ENCODE results near the gene TMEM178B. TPM values are rescaled to one million over a fixed set of nuclear protein-coding genes. Genes with fewer than 3 reads are reported as not detected.

TMEM178B gene
- total and polyA plus RNA-seq, 2 of the 13 experiments (the other 11 are each of a cell fraction or from before 2014, with no cell fraction given) = 0.01 to 0.02 TPM

DNA sequence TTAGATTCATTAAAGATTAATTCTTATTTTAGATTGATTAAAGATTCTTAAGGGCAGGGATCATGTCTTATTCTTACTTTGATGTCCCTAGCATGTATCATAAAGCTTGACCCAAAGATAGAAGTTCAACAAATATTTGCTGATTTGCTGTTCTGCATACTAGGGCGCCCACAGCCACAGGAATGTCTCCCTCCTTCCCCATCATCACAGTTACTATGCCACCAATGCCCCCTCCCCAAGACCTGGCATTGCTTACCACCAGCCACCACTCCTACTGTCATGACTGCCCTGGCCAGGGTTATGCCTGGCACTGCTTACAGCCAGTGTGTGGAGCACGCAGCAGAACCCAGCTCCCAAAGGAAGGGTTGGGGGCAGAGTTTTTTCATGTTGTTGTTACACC is 390.7 kb downstream of the TMEM178B start (continued):
- no peak for TF ChIP-seq ZNF749 (CRISPR knock-in tag; IDR thresholded peaks at IDR 0.05; ENCODE audit: borderline replicate concordance)
- TF ChIP-seq, protein P1, sequence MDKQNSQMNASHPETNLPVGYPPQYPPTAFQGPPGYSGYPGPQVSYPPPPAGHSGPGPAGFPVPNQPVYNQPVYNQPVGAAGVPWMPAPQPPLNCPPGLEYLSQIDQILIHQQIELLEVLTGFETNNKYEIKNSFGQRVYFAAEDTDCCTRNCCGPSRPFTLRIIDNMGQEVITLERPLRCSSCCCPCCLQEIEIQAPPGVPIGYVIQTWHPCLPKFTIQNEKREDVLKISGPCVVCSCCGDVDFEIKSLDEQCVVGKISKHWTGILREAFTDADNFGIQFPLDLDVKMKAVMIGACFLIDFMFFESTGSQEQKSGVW (CRISPR knock-in tag; IDR thresholded peaks at IDR 0.05; ENCODE audit: borderline replicate concordance) = no peak

DNA sequence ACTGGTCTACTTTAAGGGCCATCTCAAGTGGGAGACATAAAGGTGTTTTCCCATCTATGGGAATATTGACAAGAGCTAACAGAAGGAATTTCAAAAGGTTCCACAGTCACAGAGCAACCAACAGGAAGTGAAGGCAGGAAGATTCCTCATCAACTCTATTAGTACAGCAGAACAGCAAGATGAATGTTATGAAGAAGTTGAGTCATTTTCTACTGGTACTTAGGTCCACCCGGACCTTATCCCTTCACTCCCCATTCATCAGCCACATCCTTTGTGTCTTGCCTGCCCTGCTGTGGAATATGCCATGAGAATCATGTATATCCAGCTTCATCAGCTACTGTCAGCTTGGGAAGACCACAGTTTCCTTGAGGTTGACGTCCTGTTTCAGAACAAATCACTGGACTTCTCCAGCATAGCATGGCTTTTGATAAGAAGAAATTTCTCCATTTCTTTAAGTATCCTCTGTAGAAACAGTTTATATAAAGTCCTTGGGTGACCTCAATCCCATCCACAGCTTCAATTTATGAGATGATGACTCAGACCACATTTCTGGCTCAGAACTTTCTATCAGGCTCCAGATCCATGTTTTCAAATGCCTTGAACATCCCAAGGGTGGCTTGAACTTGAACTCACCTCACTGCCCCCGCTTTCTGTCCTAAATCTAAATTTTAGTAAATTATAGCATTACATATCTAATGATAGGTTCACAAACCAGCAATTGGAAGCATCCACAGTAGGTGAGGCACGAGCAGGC is 392.5 kb downstream of the TMEM178B start:
- Histone ChIP-seq H3K9ac (ENCODE audit: insufficient read depth, low read depth, low read length) (no peak overlapping the region), H3K9me3 (ENCODE audit: low read length) (no peaks in the 10 kb centered on the region), H3K36me3 (replicated peaks in 1 of 2; ENCODE audit: control insufficient read depth in 1 of 2, insufficient read depth in 2 of 2, low read length in 2 of 2) (no peaks in the 10 kb centered on the region), H3K4me1 (ENCODE audit: insufficient read depth, low read length) (no peaks in the 10 kb centered on the region), H3K4me2 (ENCODE audit: low read depth, low read length) (no peak overlapping the region), H3K27ac (ENCODE audit: extremely low read length, insufficient read depth, low read length) (no peak overlapping the region), H3K27me3 (ENCODE audit: control insufficient read depth in 1 of 2, insufficient read depth in 2 of 2, low read length in 2 of 2) (peaks cover 0 to 28% of the 10 kb centered on the region in 2 experiments; a peak in 4 of 5 replicates), H3K4me3 (replicated peaks in 1 of 3; ENCODE audit: insufficient read depth in 1 of 3, low read depth in 2 of 3, low read length in 3 of 3) (no peak overlapping the region), H3K79me2 (ENCODE audit: insufficient read depth, low read length) (no peaks in the 10 kb centered on the region), H2AFZ (ENCODE audit: low read length) (no peak overlapping the region), H4K20me1 (ENCODE audit: insufficient read depth, low read length) (no peaks in the 10 kb centered on the region)
- FAIRE-seq (no peak), ATAC-seq (no peak), DNase-seq (ENCODE audit: low spot score) (no peak)
- TF ChIP-seq JUND (CRISPR knock-in tag; IDR thresholded peaks at IDR 0.05) (no peak), KMT2A (CRISPR knock-in tag; IDR thresholded peaks at IDR 0.05) (no peak), SRSF1 (optimal IDR thresholded peaks at IDR 0.05; ENCODE audit: low read depth, low read length) (no peak), ZNF761 (CRISPR knock-in tag; conservative IDR thresholded peaks at IDR 0.05) (no peak), YY1 (IDR thresholded peaks at IDR 0.05; ENCODE audit: insufficient read depth, insufficient replicate concordance, low read depth, low read length) (no peak), ZNF552 (CRISPR knock-in tag; IDR thresholded peaks at IDR 0.05; ENCODE audit: borderline replicate concordance) (no peak), ZNF816 (CRISPR knock-in tag; IDR thresholded peaks at IDR 0.05; ENCODE audit: borderline replicate concordance) (no peak), ZNF234 (CRISPR knock-in tag; conservative IDR thresholded peaks at IDR 0.05) (no peak), ISX (CRISPR knock-in tag; conservative IDR thresholded peaks at IDR 0.05) (no peak), ARNT2 (CRISPR knock-in tag; IDR thresholded peaks at IDR 0.05; ENCODE audit: low read depth) (no peak)
- TF ChIP-seq, protein P2, sequence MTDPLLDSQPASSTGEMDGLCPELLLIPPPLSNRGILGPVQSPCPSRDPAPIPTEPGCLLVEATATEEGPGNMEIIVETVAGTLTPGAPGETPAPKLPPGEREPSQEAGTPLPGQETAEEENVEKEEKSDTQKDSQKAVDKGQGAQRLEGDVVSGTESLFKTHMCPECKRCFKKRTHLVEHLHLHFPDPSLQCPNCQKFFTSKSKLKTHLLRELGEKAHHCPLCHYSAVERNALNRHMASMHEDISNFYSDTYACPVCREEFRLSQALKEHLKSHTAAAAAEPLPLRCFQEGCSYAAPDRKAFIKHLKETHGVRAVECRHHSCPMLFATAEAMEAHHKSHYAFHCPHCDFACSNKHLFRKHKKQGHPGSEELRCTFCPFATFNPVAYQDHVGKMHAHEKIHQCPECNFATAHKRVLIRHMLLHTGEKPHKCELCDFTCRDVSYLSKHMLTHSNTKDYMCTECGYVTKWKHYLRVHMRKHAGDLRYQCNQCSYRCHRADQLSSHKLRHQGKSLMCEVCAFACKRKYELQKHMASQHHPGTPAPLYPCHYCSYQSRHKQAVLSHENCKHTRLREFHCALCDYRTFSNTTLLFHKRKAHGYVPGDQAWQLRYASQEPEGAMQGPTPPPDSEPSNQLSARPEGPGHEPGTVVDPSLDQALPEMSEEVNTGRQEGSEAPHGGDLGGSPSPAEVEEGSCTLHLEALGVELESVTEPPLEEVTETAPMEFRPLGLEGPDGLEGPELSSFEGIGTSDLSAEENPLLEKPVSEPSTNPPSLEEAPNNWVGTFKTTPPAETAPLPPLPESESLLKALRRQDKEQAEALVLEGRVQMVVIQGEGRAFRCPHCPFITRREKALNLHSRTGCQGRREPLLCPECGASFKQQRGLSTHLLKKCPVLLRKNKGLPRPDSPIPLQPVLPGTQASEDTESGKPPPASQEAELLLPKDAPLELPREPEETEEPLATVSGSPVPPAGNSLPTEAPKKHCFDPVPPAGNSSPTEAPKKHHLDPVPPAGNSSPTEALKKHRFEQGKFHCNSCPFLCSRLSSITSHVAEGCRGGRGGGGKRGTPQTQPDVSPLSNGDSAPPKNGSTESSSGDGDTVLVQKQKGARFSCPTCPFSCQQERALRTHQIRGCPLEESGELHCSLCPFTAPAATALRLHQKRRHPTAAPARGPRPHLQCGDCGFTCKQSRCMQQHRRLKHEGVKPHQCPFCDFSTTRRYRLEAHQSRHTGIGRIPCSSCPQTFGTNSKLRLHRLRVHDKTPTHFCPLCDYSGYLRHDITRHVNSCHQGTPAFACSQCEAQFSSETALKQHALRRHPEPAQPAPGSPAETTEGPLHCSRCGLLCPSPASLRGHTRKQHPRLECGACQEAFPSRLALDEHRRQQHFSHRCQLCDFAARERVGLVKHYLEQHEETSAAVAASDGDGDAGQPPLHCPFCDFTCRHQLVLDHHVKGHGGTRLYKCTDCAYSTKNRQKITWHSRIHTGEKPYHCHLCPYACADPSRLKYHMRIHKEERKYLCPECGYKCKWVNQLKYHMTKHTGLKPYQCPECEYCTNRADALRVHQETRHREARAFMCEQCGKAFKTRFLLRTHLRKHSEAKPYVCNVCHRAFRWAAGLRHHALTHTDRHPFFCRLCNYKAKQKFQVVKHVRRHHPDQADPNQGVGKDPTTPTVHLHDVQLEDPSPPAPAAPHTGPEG (CRISPR knock-in tag; IDR thresholded peaks at IDR 0.05) = no peak
- TF ChIP-seq, protein P3, sequence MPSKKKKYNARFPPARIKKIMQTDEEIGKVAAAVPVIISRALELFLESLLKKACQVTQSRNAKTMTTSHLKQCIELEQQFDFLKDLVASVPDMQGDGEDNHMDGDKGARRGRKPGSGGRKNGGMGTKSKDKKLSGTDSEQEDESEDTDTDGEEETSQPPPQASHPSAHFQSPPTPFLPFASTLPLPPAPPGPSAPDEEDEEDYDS (CRISPR knock-in tag; IDR thresholded peaks at IDR 0.05) = no peak
- intact Hi-C loops (cut with micrococcal nuclease; ENCODE audit: unreplicated experiment) = no loop called here
- BruUV-seq (replicated peaks) = no TSS peak
- 1% methylated on average over 4 of the region's 4 CpGs for WGBS (ENCODE audit: low lambda C conversion rate)
- ChIA-PET POLR2A (no interaction called here), CTCF (ENCODE audit: low intra/inter-chr PET ratio, low total read pairs) (no interaction called here)
- in situ Hi-C loops (cut with HindIII; ENCODE audit: extremely low pct_ligation_motif_present, low pct_unique_long_range_greater_than_20kb) = no loop called here

Data from HepG2 (cell line).